ENCODE results near the gene SF3A2. TPM values are rescaled to one million over a fixed set of nuclear protein-coding genes. Genes with fewer than 3 reads are reported as not detected.
A peak's percentile ranks its signal among the peaks of the same experiment; 100 is the strongest.

The SF3A2 gene
- polyA plus RNA-seq, 1 donor from 2014 or later, result 37.8 TPM

GRCh38 chr19:2228157-2229030, 8.2 kb upstream of the SF3A2 start:
- Mint-ChIP-seq H3K27ac (peak overlapping the region in 2 of 3 donors; percentile 43 to 74), H3K9me3 (no peaks in the 10 kb centered on the region), H3K36me3 (peaks cover 1% of the 10 kb centered on the region), H3K27me3 (no peaks in the 10 kb centered on the region), H3K4me3 (peak overlapping the region in 3 of 4 donors; percentile 12 to 74 (median 47)), H3K4me1 (peaks cover 17 to 23% (median 21%) of the 10 kb centered on the region in 3 donors)

DNA sequence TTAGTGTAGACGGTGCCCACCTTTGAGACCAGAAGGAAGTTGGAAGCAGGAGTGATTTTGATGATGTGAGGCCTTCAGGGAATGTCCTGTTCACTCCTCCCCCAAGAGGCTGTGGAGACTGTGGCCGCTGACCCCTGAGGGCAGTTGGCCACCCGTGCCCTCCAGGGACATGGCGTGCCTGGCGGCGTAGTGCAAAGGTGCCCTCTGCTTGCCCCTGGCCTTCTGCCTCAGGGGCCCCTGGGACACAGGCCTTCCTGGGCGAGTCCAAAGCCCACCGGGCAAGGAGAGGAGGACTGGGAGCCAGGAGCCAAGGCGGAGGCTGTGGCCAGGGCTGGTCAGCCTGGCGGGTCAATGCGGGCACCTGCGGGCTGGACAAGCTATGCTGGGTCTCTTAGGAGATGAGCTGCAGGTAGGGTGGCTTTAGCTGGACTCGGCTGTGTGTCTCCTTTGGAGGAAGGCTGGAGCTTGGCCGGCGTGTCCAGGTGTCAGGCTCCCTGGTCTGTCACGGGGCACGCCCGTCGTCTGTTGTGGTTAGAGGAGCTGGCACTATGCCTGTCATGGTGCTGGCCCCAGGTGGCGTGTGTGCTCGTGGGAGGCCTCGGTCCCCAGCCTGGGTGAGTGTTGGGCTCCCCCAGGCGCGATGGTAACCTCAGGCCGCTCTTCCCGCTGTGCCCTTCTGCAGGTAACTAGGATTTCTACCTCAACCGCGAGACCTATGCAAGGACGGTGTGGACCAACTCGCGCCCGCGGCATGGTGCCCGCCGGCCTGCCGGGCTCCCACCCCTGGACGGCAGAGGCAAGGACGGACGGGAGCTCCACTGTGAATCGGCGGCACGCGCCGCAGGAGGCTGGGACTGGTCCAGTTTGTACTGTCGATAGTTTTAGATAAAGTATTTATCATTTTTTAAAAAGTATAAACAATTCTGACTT, 7.3 kb upstream of the SF3A2 start:
- Mint-ChIP-seq H3K4me1 (peaks cover 14 to 17% (median 15%) of the 10 kb centered on the region in 3 donors), H3K27me3 (no peaks in the 10 kb centered on the region), H3K9me3 (no peaks in the 10 kb centered on the region), H3K4me3 (peak overlapping the region in 1 of 4 donors; percentile 74), H3K27ac (peak overlapping the region in 2 of 3 donors; percentile 27 to 74), H3K36me3 (peaks cover 1% of the 10 kb centered on the region)

- peak overlapping the region in 2 of 3 donors; percentile 32 to 73 for H3K27ac Mint-ChIP-seq
- no peaks in the 10 kb centered on the region for H3K27me3 Mint-ChIP-seq
- peaks cover 1% of the 10 kb centered on the region for H3K36me3 Mint-ChIP-seq
- H3K4me3 Mint-ChIP-seq, result no peak overlapping the region
- peaks cover 10 to 12% (median 11%) of the 10 kb centered on the region in 3 donors for H3K4me1 Mint-ChIP-seq
- no peaks in the 10 kb centered on the region for H3K9me3 Mint-ChIP-seq
Observed at GRCh38 chr19:2230033-2230531, 6.5 kb upstream of the SF3A2 start.

DNA sequence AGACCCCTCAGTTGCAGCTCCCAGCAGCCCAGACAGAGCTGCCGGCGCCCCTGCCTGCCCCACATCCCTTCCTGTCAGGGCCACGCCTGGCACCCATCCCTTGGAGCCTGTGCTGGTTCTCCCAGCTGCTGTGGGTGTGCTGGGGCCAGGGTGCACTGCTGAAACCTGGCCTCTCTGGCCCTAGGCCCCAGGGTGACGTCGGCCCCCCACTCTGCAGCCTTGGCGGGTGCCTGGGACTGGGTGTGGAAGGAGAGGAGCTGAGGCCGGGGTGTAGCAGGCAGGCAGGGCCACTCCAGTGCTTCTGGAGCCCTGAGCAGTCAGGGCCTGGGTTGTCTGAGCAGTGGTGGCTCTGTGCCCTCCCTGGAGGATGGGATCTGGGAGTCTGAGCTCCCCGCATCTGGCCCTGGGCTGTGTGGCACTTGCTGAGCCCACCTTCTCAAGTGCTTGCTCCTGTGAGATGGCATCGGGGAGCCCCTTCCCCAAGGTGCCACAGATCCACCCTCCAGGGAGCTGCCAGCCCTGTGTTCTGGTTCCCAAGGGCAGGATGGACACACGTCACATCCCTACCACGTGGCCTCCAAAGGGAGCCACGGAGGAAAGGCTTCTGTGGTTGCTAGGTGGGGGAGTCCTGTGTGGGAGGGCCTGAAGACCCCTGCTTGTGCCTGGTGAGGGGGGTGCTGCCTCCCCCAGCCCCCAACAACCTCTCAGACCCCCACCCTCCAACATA, 5.7 kb upstream of the SF3A2 start:
- H3K9me3 Mint-ChIP-seq, result no peaks in the 10 kb centered on the region
- no peaks in the 10 kb centered on the region for H3K36me3 Mint-ChIP-seq
- H3K4me3 Mint-ChIP-seq, result peak overlapping the region in 1 of 4 donors; percentile 50
- H3K27me3 Mint-ChIP-seq, result no peaks in the 10 kb centered on the region
- H3K27ac Mint-ChIP-seq, result peak overlapping the region in 2 of 3 donors; percentile 73 to 86
- peaks cover 10 to 14% (median 13%) of the 10 kb centered on the region in 3 donors for H3K4me1 Mint-ChIP-seq

GRCh38 chr19:2231621-2232221, 4.9 kb upstream of the SF3A2 start:
- no peaks in the 10 kb centered on the region for H3K9me3 Mint-ChIP-seq
- peak overlapping the region in 1 of 4 donors; percentile 50 for H3K4me3 Mint-ChIP-seq
- H3K27ac Mint-ChIP-seq, result peak overlapping the region in 2 of 3 donors; percentile 16 to 86
- peaks cover 15 to 18% (median 16%) of the 10 kb centered on the region in 3 donors for H3K4me1 Mint-ChIP-seq
- H3K27me3 Mint-ChIP-seq, result peaks cover 4% of the 10 kb centered on the region
- H3K36me3 Mint-ChIP-seq, result peaks cover 4% of the 10 kb centered on the region

GRCh38 chr19:2232286-2233151, 4.1 kb upstream of the SF3A2 start:
- peaks cover 4% of the 10 kb centered on the region for H3K36me3 Mint-ChIP-seq
- peak overlapping the region in 2 of 4 donors; percentile 22 to 63 for H3K4me3 Mint-ChIP-seq
- H3K27ac Mint-ChIP-seq, result peak overlapping the region in 1 of 3 donors; percentile 86

DNA sequence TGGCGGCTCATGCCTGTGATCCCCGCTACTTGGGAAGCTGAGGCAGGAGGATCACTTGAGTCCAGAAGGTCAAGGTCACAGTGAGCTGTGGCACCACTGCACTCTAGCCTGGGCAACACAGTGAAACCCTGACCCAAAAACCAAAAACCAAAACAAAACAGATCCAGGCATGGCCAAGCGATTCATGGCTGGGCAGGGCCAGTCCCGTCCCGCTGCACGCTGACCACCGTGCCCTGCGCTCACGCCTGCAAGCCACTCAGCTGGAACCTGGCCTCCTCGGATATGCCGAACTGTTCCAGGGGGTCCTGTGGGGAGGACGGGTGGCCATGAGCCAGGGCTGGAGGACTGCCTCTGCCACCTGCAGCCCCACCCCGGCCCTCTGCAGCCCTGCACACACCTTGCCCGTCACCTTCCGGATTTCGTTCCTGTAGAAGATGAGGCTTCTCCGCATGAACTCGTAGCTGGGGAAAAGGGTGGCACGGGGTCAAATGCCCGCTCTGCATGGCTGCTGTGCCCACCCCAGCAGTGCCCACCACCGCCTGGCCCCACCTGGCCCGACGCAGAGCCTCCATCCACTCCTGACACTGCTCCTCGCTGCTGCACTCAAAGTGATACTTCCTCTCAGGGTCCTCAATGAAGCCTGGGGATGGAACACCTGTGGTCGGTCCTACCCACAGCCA, 2.9 kb upstream of the SF3A2 start:
- peaks cover 4% of the 10 kb centered on the region for H3K36me3 Mint-ChIP-seq
- H3K27me3 Mint-ChIP-seq, result peaks cover 4% of the 10 kb centered on the region
- no peaks in the 10 kb centered on the region for H3K9me3 Mint-ChIP-seq
- H3K4me3 Mint-ChIP-seq, result peak overlapping the region in 3 of 4 donors; percentile 17 to 97 (median 93)
- H3K27ac Mint-ChIP-seq, result peak overlapping the region; percentile 53 to 96 (median 91)
- peaks cover 23 to 32% (median 25%) of the 10 kb centered on the region in 3 donors for H3K4me1 Mint-ChIP-seq

More at GRCh38 chr19:2232286-2233151, 4.1 kb upstream of the SF3A2 start:
- no peaks in the 10 kb centered on the region for H3K9me3 Mint-ChIP-seq
- H3K27me3 Mint-ChIP-seq, result peaks cover 4% of the 10 kb centered on the region
- H3K4me1 Mint-ChIP-seq, result peaks cover 15 to 20% (median 17%) of the 10 kb centered on the region in 3 donors

DNA sequence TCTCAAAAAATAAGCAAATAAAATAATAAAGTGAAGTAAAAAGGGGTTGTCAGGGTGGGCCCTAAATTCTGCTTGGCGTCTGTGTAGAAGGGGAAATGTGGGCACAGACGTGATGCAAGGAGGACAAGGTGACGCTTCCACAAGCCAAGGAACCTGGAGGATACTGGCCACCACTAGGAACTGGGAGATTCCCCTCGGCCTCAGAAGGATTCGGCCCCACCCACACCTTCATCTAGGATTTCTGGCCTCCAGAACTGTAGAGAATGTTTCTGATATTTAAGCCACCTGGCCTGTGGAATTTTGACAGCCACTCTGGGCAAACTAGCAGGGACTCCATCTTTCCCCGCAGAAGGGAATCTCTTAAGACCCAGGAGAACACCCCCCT, 1.6 kb upstream of the SF3A2 start:
- Mint-ChIP-seq H3K9me3 (no peaks in the 10 kb centered on the region), H3K36me3 (peaks cover 8% of the 10 kb centered on the region), H3K4me1 (peaks cover 31 to 37% (median 32%) of the 10 kb centered on the region in 3 donors), H3K27me3 (peaks cover 4% of the 10 kb centered on the region), H3K4me3 (peak overlapping the region; percentile 93 to 98 (median 98)), H3K27ac (peak overlapping the region; percentile 80 to 95 (median 91))

DNA sequence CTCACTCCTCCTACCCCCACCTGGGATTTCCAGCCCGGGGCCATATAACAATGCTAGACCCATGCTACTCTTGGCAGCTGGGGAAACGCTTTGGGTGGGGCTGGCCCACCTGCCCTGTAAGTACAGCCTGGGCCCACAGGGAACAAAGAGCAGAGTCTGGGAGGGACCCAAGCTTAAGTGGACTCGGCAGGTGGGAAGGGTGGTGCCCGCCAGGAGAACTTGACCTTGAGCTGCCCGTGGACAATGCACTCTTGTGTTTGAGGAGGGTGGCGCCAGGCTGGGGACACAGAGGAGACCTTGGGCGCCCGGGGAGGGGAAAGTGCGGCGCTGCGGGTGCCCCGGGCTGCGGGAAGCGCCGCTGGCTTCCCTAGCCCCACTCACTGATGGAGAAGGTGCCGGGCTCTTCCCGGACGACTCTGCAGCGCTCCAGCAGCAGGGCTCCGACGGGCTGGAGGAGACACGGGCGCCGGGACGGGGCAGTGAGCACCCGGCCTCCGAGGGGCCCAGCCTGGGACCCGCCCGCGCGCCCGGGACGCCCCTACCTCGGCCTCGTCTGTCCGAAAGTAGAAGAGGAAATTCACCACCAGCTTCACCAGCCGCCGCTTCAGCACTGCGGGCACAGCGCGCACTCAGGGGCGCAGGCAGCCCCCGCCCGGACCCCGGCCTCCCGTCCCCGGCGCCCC, 1.1 kb upstream of the SF3A2 start:
- Mint-ChIP-seq H3K4me3 (peak overlapping the region; percentile 93 to 98 (median 98)), H3K36me3 (peaks cover 8% of the 10 kb centered on the region), H3K27me3 (peaks cover 4% of the 10 kb centered on the region), H3K9me3 (no peaks in the 10 kb centered on the region), H3K27ac (peak overlapping the region; percentile 80 to 98 (median 91)), H3K4me1 (peaks cover 29 to 40% (median 35%) of the 10 kb centered on the region in 3 donors)

- no peaks in the 10 kb centered on the region for H3K9me3 Mint-ChIP-seq
- H3K36me3 Mint-ChIP-seq, result peaks cover 9% of the 10 kb centered on the region
- H3K27me3 Mint-ChIP-seq, result peaks cover 4% of the 10 kb centered on the region
- peak overlapping the region; percentile 91 to 98 (median 98) for H3K4me3 Mint-ChIP-seq
- H3K4me1 Mint-ChIP-seq, result peaks cover 27 to 45% (median 35%) of the 10 kb centered on the region in 3 donors
- peak overlapping the region; percentile 97 to 98 (median 98) for H3K27ac Mint-ChIP-seq
Observed at GRCh38 chr19:2236064-2236313, 635 bp upstream of the SF3A2 start.

- Mint-ChIP-seq H3K36me3 (peaks cover 9% of the 10 kb centered on the region), H3K27ac (peak overlapping the region; percentile 91 to 98 (median 97)), H3K27me3 (peaks cover 4% of the 10 kb centered on the region), H3K9me3 (no peaks in the 10 kb centered on the region), H3K4me3 (peak overlapping the region; percentile 91 to 98 (median 98)), H3K4me1 (peaks cover 27 to 53% (median 36%) of the 10 kb centered on the region in 3 donors)
Observed at GRCh38 chr19:2237051-2237868, 636 bp downstream of the SF3A2 start.

DNA sequence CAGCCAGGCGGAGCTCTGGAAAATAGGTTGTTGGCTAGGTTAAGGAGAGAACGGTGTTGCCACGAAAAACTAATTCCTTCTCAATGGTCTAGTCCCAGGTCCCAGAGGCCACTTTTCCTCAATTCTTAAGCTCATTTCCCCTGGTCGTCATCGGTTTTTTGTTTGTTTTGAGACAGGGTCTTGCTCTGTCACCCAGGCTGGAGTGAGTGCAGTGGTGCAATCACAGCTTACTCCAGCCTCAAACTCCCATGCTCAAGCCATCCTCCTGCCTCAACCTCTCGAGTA, 1.2 kb downstream of the SF3A2 start:
- Mint-ChIP-seq H3K4me1 (peaks cover 27 to 58% (median 39%) of the 10 kb centered on the region in 3 donors), H3K9me3 (no peaks in the 10 kb centered on the region), H3K27ac (peak overlapping the region in 2 of 3 donors; percentile 88 to 97), H3K4me3 (peak overlapping the region; percentile 91 to 98 (median 98)), H3K36me3 (peaks cover 9% of the 10 kb centered on the region), H3K27me3 (peaks cover 4% of the 10 kb centered on the region)

Measured in IgD-negative memory B cell (primary cell).